Ovary (tissue), 3 donors: ENCODE data around the gene NPM1.

Experiments
- CTCF ChIP-seq, 3 donors: fragments of 450-650 bp in 2 of 3; fragments of 200-600 bp in 1 of 3; IDR thresholded peaks; one replicate each; pipeline versions ENCODE4 v1.5.1 to v1.8.0; 2016 to 2022; ENCODE audit warnings: antibody characterized with exemption in 3 of 3, mild to moderate bottlenecking in 1 of 3
- EP300 ChIP-seq: sonication (generic); formaldehyde crosslinking; IDR thresholded peaks from one replicate; pipeline ENCODE4 v1.6.1; 2017; ENCODE audit warnings: antibody characterized with exemption
- donor health status: DM: no; HTN: no; CAD: no.

GRCh38 chr5:171363846-171364245 lies 23.8 kb upstream of the NPM1 start:
- TF ChIP-seq CTCF (IDR thresholded peaks at IDR 0.05): no peak
- no peak for TF ChIP-seq EP300
